Spleen (tissue), 11 donors: ENCODE measurements around the gene FBXO41. TPM values are rescaled to one million over a fixed set of nuclear protein-coding genes. Genes with fewer than 3 reads are reported as not detected.

Source experiments
- DNase-seq: peaks from one replicate; pipeline ENCODE4 v3.0.0-alpha.2; 2020
- H3K27ac ChIP-seq, 8 donors: fragments of 200-600 bp; sonication (generic) in 7 of 8; 1 replicate in 4 of 8; 2 replicates in 4 of 8; pipeline versions ENCODE4 v1.5.0 to v1.8.0; 2016 to 2021; ENCODE audit warnings: inconsistent platforms in 4 of 8, mild to moderate bottlenecking in 4 of 8, moderate library complexity in 1 of 8
- H3K27me3 ChIP-seq, 7 donors: fragments of 200-600 bp; sonication (generic) in 6 of 7; replicated peaks in 1 of 7; 1 replicate in 4 of 7; 2 replicates in 3 of 7; pipeline versions ENCODE4 v1.5.0 to v1.8.0; 2016 to 2021; ENCODE audit warnings: inconsistent platforms in 3 of 7, mild to moderate bottlenecking in 1 of 7
- H3K36me3 ChIP-seq, 6 donors: fragments of 200-600 bp; sonication (generic) in 5 of 6; 1 replicate in 4 of 6; 2 replicates in 2 of 6; pipeline versions ENCODE4 v1.5.0 to v1.8.0; 2016 to 2021; ENCODE audit warnings: inconsistent platforms in 2 of 6
- H3K4me1 ChIP-seq, 6 donors: fragments of 200-600 bp; sonication (generic) in 5 of 6; 1 replicate in 3 of 6; 2 replicates in 3 of 6; pipeline versions ENCODE4 v1.5.0 to v1.8.0; 2016 to 2021; ENCODE audit warnings: inconsistent platforms in 3 of 6
- H3K4me3 ChIP-seq, 8 donors: fragments of 200-600 bp; sonication (generic) in 7 of 8; 1 replicate in 4 of 8; 2 replicates in 4 of 8; pipeline versions ENCODE4 v1.5.0 to v1.8.0; 2016 to 2021; ENCODE audit warnings: inconsistent platforms in 4 of 8, mild to moderate bottlenecking in 4 of 8, moderate library complexity in 2 of 8
- H3K9me3 ChIP-seq, 8 donors: fragments of 200-600 bp; sonication (generic) in 7 of 8; 1 replicate in 4 of 8; 2 replicates in 4 of 8; pipeline versions ENCODE4 v1.5.0 to v1.8.0; 2016 to 2021; ENCODE audit warnings: inconsistent platforms in 4 of 8
- POLR2A ChIP-seq, 3 donors: fragments of 450-650 bp; IDR thresholded peaks; one replicate each; pipeline ENCODE4 v1.5.1; 2017; ENCODE audit warnings: antibody characterized with exemption in 3 of 3, mild to moderate bottlenecking in 1 of 3
- POLR2AphosphoS5 ChIP-seq, 3 donors: sonication (generic); formaldehyde crosslinking; IDR thresholded peaks; one replicate each; pipeline ENCODE4 v1.5.1; 2017; ENCODE audit warnings: antibody characterized with exemption in 3 of 3
- WGBS, 5 donors: extraction: QIAGEN DNeasy Blood & Tissue Kit in 3 of 5; methylation state at CpG; one replicate each; pipeline versions ENCODE4 v1.1.5 to v1.1.7; 2013 to 2018; 5-methylcytosine and 5-hydroxymethylcytosine counted together
- intact Hi-C: fragments of 100-400 bp; cut with DNase I; formaldehyde crosslinking; loops from one replicate; pipeline ENCODE4 v1.15.0; 2023; ENCODE audit warnings: low total_unique reads
- polyA plus RNA-seq, 3 donors: library from polyadenylated mRNA; stranded (reverse); fragments of 200-250 nt; gene quantifications; one replicate each; pipeline ENCODE4 v1.2.1, GENCODE V29; 2013
- total RNA-seq, 7 donors: library from RNA; depleted of rRNA in 3 of 7; stranded (reverse); fragments of >200 nt in 3 of 7; fragmentation: NEBNext Ultra II Directional in 4 of 7; extraction: Animal tissue kit (Norgen Biotek cat#: 25700) in 4 of 7; gene quantifications; one replicate each; pipeline versions ENCODE4 v1.1.0 to v1.2.1, GENCODE V29; 2016 to 2021
- TF ChIP-seq, protein P1 (sequence below), 11 experiments: fragments of 200-600 bp in 7 of 11; fragments of 450-650 bp in 4 of 11; sonication (generic) in 4 of 11; IDR thresholded peaks in 8 of 11; conservative IDR thresholded peaks in 3 of 11; 1 replicate in 7 of 11; 2 replicates in 4 of 11; pipeline versions ENCODE4 v1.4.0 to v1.8.0; 2016 to 2021; ENCODE audit warnings: antibody characterized with exemption in 11 of 11, inconsistent platforms in 4 of 11, mild to moderate bottlenecking in 1 of 11
- donor health status: healthy with polysubstance abuse.
- donor health status: DM: no; HTN: no; CAD: no; lungs with moderate emphysema.
- donor health status: DM: no; HTN: no; CAD: no.
- donor health status: Bipolar disorder and iron deficiency.
- donor health status: healthy.
- donor health status: DM: no; HTN: no; CAD: no.
- donor health status: DM: yes; HTN: yes; CAD: no.

FBXO41 gene
- total and polyA plus RNA-seq, 10 donors = 4.8 to 15.9 (median 12.6) TPM

DNA sequence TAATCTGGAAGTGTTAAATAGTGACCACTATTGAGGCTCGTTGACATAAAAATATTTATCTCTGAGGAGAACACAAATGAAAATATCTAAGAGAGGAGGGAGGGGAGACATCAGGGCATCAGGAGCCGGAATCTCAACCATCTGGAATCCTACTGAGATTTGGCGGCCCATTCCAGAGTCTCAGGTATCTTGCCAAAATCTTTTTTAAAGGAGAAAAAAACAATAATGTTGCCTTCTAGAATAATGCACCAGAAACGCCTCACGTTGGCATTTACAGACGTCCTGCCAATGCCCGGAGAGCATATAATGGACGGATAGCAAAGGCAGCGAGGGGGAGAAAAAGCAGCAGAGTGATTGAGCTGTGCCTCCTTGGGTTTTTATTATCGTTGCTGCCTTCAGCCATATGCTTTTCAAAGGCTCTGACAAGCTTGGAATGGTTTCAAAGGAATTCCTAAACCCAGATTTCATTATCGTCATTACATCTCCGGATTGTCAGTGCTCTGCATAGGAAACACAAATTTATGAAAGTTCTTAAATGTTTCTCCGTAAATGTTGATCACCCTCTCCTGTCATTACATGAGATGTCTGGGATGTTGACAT lies 39.9 kb upstream of the FBXO41 start:
- no peak for DNase-seq
- no peaks in the 10 kb centered on the region for H3K9me3 ChIP-seq
- WGBS, 5 donors = 70 to 76% (median 75%) methylated on average over 13 of the region's 13 CpGs
- no peaks in the 10 kb centered on the region for H3K36me3 ChIP-seq
- TF ChIP-seq, protein P1, sequence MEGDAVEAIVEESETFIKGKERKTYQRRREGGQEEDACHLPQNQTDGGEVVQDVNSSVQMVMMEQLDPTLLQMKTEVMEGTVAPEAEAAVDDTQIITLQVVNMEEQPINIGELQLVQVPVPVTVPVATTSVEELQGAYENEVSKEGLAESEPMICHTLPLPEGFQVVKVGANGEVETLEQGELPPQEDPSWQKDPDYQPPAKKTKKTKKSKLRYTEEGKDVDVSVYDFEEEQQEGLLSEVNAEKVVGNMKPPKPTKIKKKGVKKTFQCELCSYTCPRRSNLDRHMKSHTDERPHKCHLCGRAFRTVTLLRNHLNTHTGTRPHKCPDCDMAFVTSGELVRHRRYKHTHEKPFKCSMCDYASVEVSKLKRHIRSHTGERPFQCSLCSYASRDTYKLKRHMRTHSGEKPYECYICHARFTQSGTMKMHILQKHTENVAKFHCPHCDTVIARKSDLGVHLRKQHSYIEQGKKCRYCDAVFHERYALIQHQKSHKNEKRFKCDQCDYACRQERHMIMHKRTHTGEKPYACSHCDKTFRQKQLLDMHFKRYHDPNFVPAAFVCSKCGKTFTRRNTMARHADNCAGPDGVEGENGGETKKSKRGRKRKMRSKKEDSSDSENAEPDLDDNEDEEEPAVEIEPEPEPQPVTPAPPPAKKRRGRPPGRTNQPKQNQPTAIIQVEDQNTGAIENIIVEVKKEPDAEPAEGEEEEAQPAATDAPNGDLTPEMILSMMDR (IDR thresholded peaks at IDR 0.05 in 8 of 11, conservative IDR thresholded peaks at IDR 0.05 in 3 of 11) = no peak
- TF ChIP-seq POLR2AphosphoS5 (IDR thresholded peaks at IDR 0.05) = no peak
- no peak for TF ChIP-seq POLR2A (IDR thresholded peaks at IDR 0.05)
- no peaks in the 10 kb centered on the region for H3K4me1 ChIP-seq
- no peak overlapping the region for H3K27ac ChIP-seq
- intact Hi-C loops = no loop called here
- no peak overlapping the region for H3K4me3 ChIP-seq
- peaks cover 0 to 52% (median 0%) of the 10 kb centered on the region in 7 donors for H3K27me3 ChIP-seq

GRCh38 chr2:73323551-73323950 lies 39.3 kb upstream of the FBXO41 start:
- peaks cover 0 to 59% (median 0%) of the 10 kb centered on the region in 7 donors for H3K27me3 ChIP-seq
- intact Hi-C loops = no loop called here
- WGBS, 5 donors = 63 to 77% (median 73%) methylated on average over 5 of the region's 5 CpGs

DNA sequence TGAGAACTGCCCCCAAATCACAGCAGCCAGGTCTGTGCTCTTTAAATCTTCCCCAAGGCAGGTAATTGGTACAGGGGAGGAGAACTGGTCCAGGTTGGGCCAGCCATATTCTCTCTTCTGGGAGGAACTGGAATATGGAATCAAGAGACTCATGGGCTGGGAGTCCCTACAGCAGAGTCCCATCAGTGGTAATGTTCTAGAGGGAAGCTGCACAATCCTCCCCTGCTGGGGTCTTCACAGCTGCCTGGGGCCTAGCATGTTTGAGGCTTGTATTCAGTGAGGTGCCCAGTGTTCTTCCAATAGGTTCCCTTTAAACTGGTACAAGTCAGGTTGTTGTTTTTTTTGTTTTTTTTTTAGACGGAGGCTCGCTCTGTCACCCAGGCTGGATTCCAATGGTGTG lies 30.2 kb upstream of the FBXO41 start:
- Histone ChIP-seq H3K9me3 (no peaks in the 10 kb centered on the region), H3K4me3 (no peak overlapping the region), H3K4me1 (no peaks in the 10 kb centered on the region), H3K27ac (no peak overlapping the region), H3K27me3 (peaks cover 0 to 39% (median 0%) of the 10 kb centered on the region in 7 donors), H3K36me3 (no peaks in the 10 kb centered on the region)
- intact Hi-C loops = no loop called here
- TF ChIP-seq, protein P1 (IDR thresholded peaks at IDR 0.05 in 8 of 11, conservative IDR thresholded peaks at IDR 0.05 in 3 of 11) = no peak
- TF ChIP-seq POLR2A (IDR thresholded peaks at IDR 0.05) (no peak), POLR2AphosphoS5 (IDR thresholded peaks at IDR 0.05) (no peak)
- 90 to 98% (median 95%) methylated on average over 2 of the region's 2 CpGs for WGBS, 5 donors
- no peak for DNase-seq

More at GRCh38 chr2:73323551-73323950, 39.3 kb upstream of the FBXO41 start:
- no peak overlapping the region for H3K27ac ChIP-seq
- DNase-seq = no peak
- H3K9me3 ChIP-seq = no peaks in the 10 kb centered on the region
- TF ChIP-seq POLR2A (IDR thresholded peaks at IDR 0.05) (no peak), POLR2AphosphoS5 (IDR thresholded peaks at IDR 0.05) (no peak)
- TF ChIP-seq, protein P1 (IDR thresholded peaks at IDR 0.05 in 8 of 11, conservative IDR thresholded peaks at IDR 0.05 in 3 of 11) = no peak
- no peaks in the 10 kb centered on the region for H3K36me3 ChIP-seq
- H3K4me3 ChIP-seq = no peak overlapping the region
- H3K4me1 ChIP-seq = no peaks in the 10 kb centered on the region

- no peak overlapping the region for H3K27ac ChIP-seq
Measured at GRCh38 chr2:73307720-73308119, 23.4 kb upstream of the FBXO41 start.

More at GRCh38 chr2:73307720-73308119, 23.4 kb upstream of the FBXO41 start:
- no peaks in the 10 kb centered on the region for H3K4me1 ChIP-seq
- H3K27me3 ChIP-seq = peaks cover 0 to 21% (median 0%) of the 10 kb centered on the region in 7 donors
- H3K4me3 ChIP-seq = no peak overlapping the region
- TF ChIP-seq, protein P1 (IDR thresholded peaks at IDR 0.05 in 8 of 11, conservative IDR thresholded peaks at IDR 0.05 in 3 of 11) = no peak
- TF ChIP-seq POLR2A (IDR thresholded peaks at IDR 0.05) = no peak
- no peak for TF ChIP-seq POLR2AphosphoS5 (IDR thresholded peaks at IDR 0.05)
- H3K36me3 ChIP-seq = no peaks in the 10 kb centered on the region
- no peak for DNase-seq
- WGBS, 5 donors = 76 to 86% (median 79%) methylated on average over 8 to 9 of the region's 9 CpGs
- no peaks in the 10 kb centered on the region for H3K9me3 ChIP-seq
- intact Hi-C loops = no loop called here
